HepG2 (cell line): Measurements from ENCODE around the gene GNL1. TPM values are rescaled to one million over a fixed set of nuclear protein-coding genes. Genes with fewer than 3 reads are reported as not detected.

Experiments
- CBFB ChIP-seq: sonication (generic); formaldehyde crosslinking; IDR thresholded peaks from 2 replicates; pipeline ENCODE4 v1.4.0; 2020; ENCODE audit warnings: missing genetic modification reagents
- CSRNP1 ChIP-seq: sonication (generic); formaldehyde crosslinking; IDR thresholded peaks from 2 replicates; pipeline ENCODE4 v1.8.1; 2023; ENCODE audit warnings: mild to moderate bottlenecking, missing genetic modification reagents
- ESRRA ChIP-seq: sonication (generic); formaldehyde crosslinking; IDR thresholded peaks from 2 replicates; pipeline ENCODE4 v1.5.1; 2020; ENCODE audit warnings: mild to moderate bottlenecking, low read depth, missing genetic modification reagents
- GABPA ChIP-seq, 2 experiments: IDR thresholded peaks; 2 replicates each; pipeline ENCODE4 v1.6.1; 2011 to 2016; ENCODE audit warnings: low read depth in 2 of 2, low read length in 1 of 2, missing biosample characterization in 1 of 2, missing genetic modification characterization in 1 of 2
- HDAC1 ChIP-seq: sonication (generic); formaldehyde crosslinking; IDR thresholded peaks from 2 replicates; pipeline ENCODE4 v1.5.1; 2020; ENCODE audit warnings: mild to moderate bottlenecking, missing genetic modification reagents
- KLF16 ChIP-seq, 2 experiments: sonication (generic) in 1 of 2; formaldehyde crosslinking in 1 of 2; IDR thresholded peaks; 2 replicates each; pipeline versions ENCODE4 v1.6.1 to v1.8.0; 2016 to 2023; ENCODE audit warnings: missing genetic modification reagents in 2 of 2, missing compliant biosample characterization in 1 of 2
- MTF1 ChIP-seq: sonication (generic); formaldehyde crosslinking; IDR thresholded peaks from 2 replicates; pipeline ENCODE4 v1.5.0; 2020; ENCODE audit warnings: missing genetic modification reagents
- RORA ChIP-seq: sonication (generic); formaldehyde crosslinking; IDR thresholded peaks from 2 replicates; pipeline ENCODE4 v1.5.0; 2020; ENCODE audit warnings: mild to moderate bottlenecking, missing genetic modification reagents, moderate library complexity
- TAF1 ChIP-seq: sonication (generic); formaldehyde crosslinking; IDR thresholded peaks from 2 replicates; pipeline ENCODE4 v1.4.0; 2020; ENCODE audit warnings: missing genetic modification reagents
- ZBTB3 ChIP-seq: sonication (generic); formaldehyde crosslinking; IDR thresholded peaks from 2 replicates; pipeline ENCODE4 v1.4.0; 2020; ENCODE audit warnings: low read depth, mild to moderate bottlenecking, moderate library complexity, missing genetic modification reagents, borderline replicate concordance
- ZBTB39 ChIP-seq: sonication (generic); formaldehyde crosslinking; IDR thresholded peaks from 2 replicates; pipeline ENCODE4 v1.5.0; 2020; ENCODE audit warnings: missing genetic modification reagents
- ZFP41 ChIP-seq: sonication (generic); formaldehyde crosslinking; IDR thresholded peaks from 2 replicates; pipeline ENCODE4 v1.4.0; 2020; ENCODE audit warnings: mild to moderate bottlenecking, missing genetic modification reagents, borderline replicate concordance
- ZKSCAN8 ChIP-seq: IDR thresholded peaks from 2 replicates; pipeline ENCODE4 v1.6.1; 2016; ENCODE audit warnings: borderline replicate concordance, missing genetic modification reagents, missing compliant biosample characterization
- ZNF136 ChIP-seq: sonication (generic); formaldehyde crosslinking; IDR thresholded peaks from 2 replicates; pipeline ENCODE4 v1.8.1; 2022; ENCODE audit warnings: low read depth, mild to moderate bottlenecking, moderate library complexity, missing genetic modification reagents
- ZNF138 ChIP-seq: sonication (generic); formaldehyde crosslinking; IDR thresholded peaks from 2 replicates; pipeline ENCODE4 v1.5.0; 2020; ENCODE audit warnings: mild to moderate bottlenecking, low read depth, missing genetic modification reagents
- ZNF362 ChIP-seq: sonication (generic); formaldehyde crosslinking; IDR thresholded peaks from 2 replicates; pipeline ENCODE4 v1.4.0; 2020; ENCODE audit warnings: missing genetic modification reagents, mild to moderate bottlenecking, borderline replicate concordance
- polyA plus RNA-seq, 8 experiments: library from polyadenylated mRNA; depleted of rRNA in 3 of 8; stranded (reverse) in 7 of 8; unstranded in 1 of 8; fragments of >200 nt; fragmentation: Illumina TruSeq in 4 of 8; extraction: Trizol in 4 of 8; gene quantifications; 2 replicates each; pipeline versions ENCODE4 v1.2.1 to v1.2.3, GENCODE V29; 2011 to 2016; ENCODE audit warnings: low read depth in 4 of 8, missing spikeins in 1 of 8, mixed read lengths in 1 of 8; ENCODE audit not compliant: insufficient read depth in 1 of 8
- total RNA-seq, 5 experiments: library from RNA; depleted of rRNA; stranded (reverse); fragments of >200 nt; fragmentation: Illumina TruSeq; extraction: Trizol; gene quantifications; 2 replicates each; pipeline ENCODE4 v1.2.3, GENCODE V29; 2016; ENCODE audit warnings: low read depth in 1 of 5
- TF ChIP-seq, protein P1 (sequence below): sonication (generic); formaldehyde crosslinking; IDR thresholded peaks from 2 replicates; pipeline ENCODE4 v1.5.0; 2020; ENCODE audit warnings: missing genetic modification reagents
- TF ChIP-seq, protein P2 (sequence below): sonication (generic); formaldehyde crosslinking; IDR thresholded peaks from 2 replicates; pipeline ENCODE4 v1.5.0; 2020; ENCODE audit warnings: mild to moderate bottlenecking, low read depth, missing genetic modification reagents, borderline replicate concordance
- TF ChIP-seq, protein P3 (sequence below): sonication (generic); formaldehyde crosslinking; IDR thresholded peaks from 2 replicates; pipeline ENCODE4 v1.8.1; 2023; ENCODE audit warnings: mild to moderate bottlenecking, missing genetic modification reagents, borderline replicate concordance

The GNL1 gene
- total and polyA plus RNA-seq, 2 of the 13 experiments (the other 11 are each of a cell fraction or from before 2014, with no cell fraction given), result 35.0 to 55.6 TPM

DNA sequence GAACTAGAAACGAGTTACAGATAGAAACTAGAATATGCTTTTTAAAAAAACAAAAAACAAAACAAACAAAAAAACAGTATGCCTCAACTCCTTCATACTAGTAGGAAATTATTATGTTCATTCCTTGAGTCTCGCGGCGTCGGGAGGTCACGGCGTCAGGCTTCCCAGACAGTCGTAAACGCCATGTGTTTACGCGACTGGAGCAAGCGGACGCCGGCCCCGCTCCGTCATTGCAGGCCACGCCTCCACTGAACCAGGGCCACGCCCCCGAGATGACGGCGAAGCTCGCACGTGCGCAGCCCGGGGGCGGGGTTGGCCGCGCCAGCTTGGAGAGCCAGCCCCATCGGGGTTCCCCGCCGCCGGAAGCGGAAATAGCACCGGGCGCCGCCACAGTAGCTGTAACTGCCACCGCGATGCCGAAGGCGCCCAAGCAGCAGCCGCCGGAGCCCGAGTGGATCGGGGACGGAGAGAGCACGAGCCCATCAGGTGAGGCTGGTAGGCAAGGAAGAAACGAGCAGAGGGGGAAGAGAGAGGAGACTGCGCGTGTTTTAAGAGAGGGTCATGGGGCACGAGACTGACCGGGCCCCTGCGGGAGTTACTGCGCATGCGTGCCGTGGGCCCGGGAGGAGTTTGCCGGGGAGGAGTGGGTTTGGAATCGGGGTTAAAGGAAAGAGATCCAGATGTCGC, 14.9 kb upstream of the GNL1 start, which contains the start of gene ABCF1 (continued):
- TF ChIP-seq ZFP41 (CRISPR knock-in tag) (peak; percentile 77; the same call in 1 of the 2 replicates), CBFB (CRISPR knock-in tag) (peak; percentile 87), ZNF136 (CRISPR knock-in tag) (peak; percentile 94; the same call in 1 of the 2 replicates), ZNF362 (peak; percentile 60; the same call in 1 of the 2 replicates), MTF1 (CRISPR knock-in tag) (no peak; the same call in 1 of the 2 replicates), ZNF138 (CRISPR knock-in tag) (peak; percentile 94), RORA (no peak), ESRRA (CRISPR knock-in tag) (peak; percentile 84), ZBTB3 (CRISPR knock-in tag) (0 out of 2 replicates have a peak, but pooled peaks have one; percentile 44), ZKSCAN8 (CRISPR knock-in tag) (peak; percentile 94), TAF1 (CRISPR knock-in tag) (peak; percentile 91), GABPA (IDR thresholded peaks at IDR 0.05; ENCODE audit: low read depth, low read length) (peak; percentile 100), GABPA (CRISPR knock-in tag; IDR thresholded peaks at IDR 0.05; ENCODE audit: low read depth) (peak; percentile 97), HDAC1 (CRISPR knock-in tag) (peak; percentile 96), ZBTB39 (no peak; the same call in 1 of the 2 replicates), CSRNP1 (CRISPR knock-in tag) (peak; percentile 17; the same call in 1 of the 2 replicates), KLF16 (CRISPR knock-in tag; IDR thresholded peaks at IDR 0.05) (peak; percentile 80 to 99; a peak in 3 of 4 replicates)
- TF ChIP-seq, protein P1, sequence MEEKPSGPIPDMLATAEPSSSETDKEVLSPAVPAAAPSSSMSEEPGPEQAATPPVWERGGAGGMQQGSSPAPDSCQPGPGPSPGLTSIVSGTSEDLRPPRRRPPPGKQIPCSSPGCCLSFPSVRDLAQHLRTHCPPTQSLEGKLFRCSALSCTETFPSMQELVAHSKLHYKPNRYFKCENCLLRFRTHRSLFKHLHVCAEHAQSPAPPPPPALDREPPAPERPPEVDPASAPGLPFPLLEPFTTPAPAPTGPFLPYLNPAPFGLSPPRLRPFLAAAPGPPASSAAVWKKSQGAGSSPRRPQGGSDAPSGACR (CRISPR knock-in tag), result peak; percentile 76; the same call in 1 of the 2 replicates
- TF ChIP-seq, protein P2, sequence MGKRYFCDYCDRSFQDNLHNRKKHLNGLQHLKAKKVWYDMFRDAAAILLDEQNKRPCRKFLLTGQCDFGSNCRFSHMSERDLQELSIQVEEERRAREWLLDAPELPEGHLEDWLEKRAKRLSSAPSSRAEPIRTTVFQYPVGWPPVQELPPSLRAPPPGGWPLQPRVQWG (CRISPR knock-in tag), result no peak
- TF ChIP-seq, protein P3, sequence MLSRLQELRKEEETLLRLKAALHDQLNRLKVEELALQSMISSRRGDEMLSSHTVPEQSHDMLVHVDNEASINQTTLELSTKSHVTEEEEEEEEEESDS, result no peak
